Peyer's patch (tissue), 4 donors: ENCODE data around the gene PVR. TPM values are rescaled to one million over a fixed set of nuclear protein-coding genes. Genes with fewer than 3 reads are reported as not detected.

Experiments used
- DNase-seq, 3 donors: peaks; one replicate each; pipeline ENCODE4 v3.0.0-alpha.2; 2017 to 2019
- H3K27ac ChIP-seq, 4 donors: fragments of 200-600 bp; sonication (generic); one replicate each; pipeline ENCODE4 v1.5.1; 2016 to 2019
- H3K27me3 ChIP-seq, 2 donors: fragments of 200-600 bp; sonication (generic); one replicate each; pipeline ENCODE4 v1.5.1; 2019
- H3K36me3 ChIP-seq, 3 donors: fragments of 200-600 bp; sonication (generic); one replicate each; pipeline ENCODE4 v1.5.1; 2016 to 2019
- H3K4me1 ChIP-seq, 4 donors: fragments of 200-600 bp; sonication (generic); one replicate each; pipeline ENCODE4 v1.5.1; 2016 to 2019
- H3K4me3 ChIP-seq, 4 donors: fragments of 200-600 bp; sonication (generic); 1 replicate in 3 of 4; 2 replicates in 1 of 4; pipeline ENCODE4 v1.5.1; 2016 to 2019; ENCODE audit warnings: mild to moderate bottlenecking in 1 of 4
- H3K9me3 ChIP-seq, 4 donors: fragments of 200-600 bp; sonication (generic); one replicate each; pipeline ENCODE4 v1.5.1; 2016 to 2019; ENCODE audit warnings: mild to moderate bottlenecking in 1 of 4
- CTCF ChIP-seq, 6 experiments: fragments of 450-650 bp in 4 of 6; fragments of 200-600 bp in 2 of 6; sonication (generic) in 1 of 6; IDR thresholded peaks; one replicate each; pipeline ENCODE4 v1.5.1; 2017 to 2019; ENCODE audit warnings: antibody characterized with exemption in 6 of 6, mild to moderate bottlenecking in 3 of 6, moderate library complexity in 1 of 6
- POLR2A ChIP-seq, 2 donors: fragments of 450-650 bp; IDR thresholded peaks; one replicate each; pipeline ENCODE4 v1.5.1; 2017; ENCODE audit warnings: antibody characterized with exemption in 2 of 2, mild to moderate bottlenecking in 2 of 2, moderate library complexity in 2 of 2
- total RNA-seq, 4 donors: library from RNA; depleted of rRNA; stranded (reverse); fragments of >200 nt; gene quantifications; one replicate each; pipeline ENCODE4 v1.1.0, GENCODE V29; 2016

PVR gene
- total RNA-seq, 4 donors from 2014 or later = 21.7 to 49.3 (median 40.0) TPM

GRCh38 chr19:44658069-44658733, 14.5 kb downstream of the PVR start:
- no peak for DNase-seq
- Histone ChIP-seq H3K27ac (no peak overlapping the region), H3K9me3 (no peaks in the 10 kb centered on the region), H3K27me3 (no peaks in the 10 kb centered on the region), H3K36me3 (peaks cover 0 to 73% (median 0%) of the 10 kb centered on the region in 3 donors), H3K4me3 (no peak overlapping the region), H3K4me1 (peaks cover 0 to 7% (median 1%) of the 10 kb centered on the region in 4 donors)
- TF ChIP-seq POLR2A (IDR thresholded peaks at IDR 0.05) (no peak), CTCF (IDR thresholded peaks at IDR 0.05) (no peak)

DNA sequence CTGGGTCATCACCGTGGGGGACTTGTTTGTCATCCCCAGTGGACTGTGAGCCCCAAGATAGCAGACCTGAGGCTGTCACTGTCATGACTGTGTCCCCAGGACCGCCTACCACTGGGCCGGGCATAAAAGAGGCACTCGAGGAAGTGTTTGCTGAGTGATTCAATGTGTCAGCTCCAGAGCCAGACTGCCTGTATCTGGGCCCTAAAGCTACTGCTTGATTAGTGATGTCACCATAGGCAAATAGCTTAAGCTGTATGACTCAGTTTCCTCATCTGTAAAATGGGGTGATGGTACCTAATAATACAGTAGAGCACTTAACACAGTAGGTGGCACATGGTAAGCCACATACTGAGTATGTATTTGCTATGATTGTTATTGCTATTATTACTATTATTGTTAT, 16.4 kb downstream of the PVR start:
- H3K9me3 ChIP-seq = no peaks in the 10 kb centered on the region
- H3K4me1 ChIP-seq = no peaks in the 10 kb centered on the region
- DNase-seq = no peak
- H3K36me3 ChIP-seq = peaks cover 0 to 68% (median 0%) of the 10 kb centered on the region in 3 donors
- TF ChIP-seq POLR2A (IDR thresholded peaks at IDR 0.05) (no peak), CTCF (IDR thresholded peaks at IDR 0.05) (no peak)
- no peak overlapping the region for H3K4me3 ChIP-seq
- no peaks in the 10 kb centered on the region for H3K27me3 ChIP-seq
- H3K27ac ChIP-seq = no peak overlapping the region

- TF ChIP-seq POLR2A (IDR thresholded peaks at IDR 0.05) = no peak
- TF ChIP-seq CTCF (IDR thresholded peaks at IDR 0.05) = no peak
- Histone ChIP-seq H3K27ac (no peak overlapping the region), H3K27me3 (no peaks in the 10 kb centered on the region), H3K36me3 (peaks cover 0 to 62% (median 0%) of the 10 kb centered on the region in 3 donors), H3K9me3 (no peaks in the 10 kb centered on the region), H3K4me1 (no peaks in the 10 kb centered on the region), H3K4me3 (no peak overlapping the region)
- DNase-seq = no peak
Measured at GRCh38 chr19:44661205-44661604, 17.5 kb downstream of the PVR start.

GRCh38 chr19:44661904-44662303, 18.2 kb downstream of the PVR start:
- no peaks in the 10 kb centered on the region for H3K9me3 ChIP-seq
- H3K4me1 ChIP-seq = no peaks in the 10 kb centered on the region
- no peak overlapping the region for H3K4me3 ChIP-seq
- TF ChIP-seq CTCF (IDR thresholded peaks at IDR 0.05) = no peak
- no peak for TF ChIP-seq POLR2A (IDR thresholded peaks at IDR 0.05)
- no peak overlapping the region for H3K27ac ChIP-seq
- DNase-seq = no peak
- H3K27me3 ChIP-seq = no peaks in the 10 kb centered on the region
- peaks cover 0 to 59% (median 0%) of the 10 kb centered on the region in 3 donors for H3K36me3 ChIP-seq

DNA sequence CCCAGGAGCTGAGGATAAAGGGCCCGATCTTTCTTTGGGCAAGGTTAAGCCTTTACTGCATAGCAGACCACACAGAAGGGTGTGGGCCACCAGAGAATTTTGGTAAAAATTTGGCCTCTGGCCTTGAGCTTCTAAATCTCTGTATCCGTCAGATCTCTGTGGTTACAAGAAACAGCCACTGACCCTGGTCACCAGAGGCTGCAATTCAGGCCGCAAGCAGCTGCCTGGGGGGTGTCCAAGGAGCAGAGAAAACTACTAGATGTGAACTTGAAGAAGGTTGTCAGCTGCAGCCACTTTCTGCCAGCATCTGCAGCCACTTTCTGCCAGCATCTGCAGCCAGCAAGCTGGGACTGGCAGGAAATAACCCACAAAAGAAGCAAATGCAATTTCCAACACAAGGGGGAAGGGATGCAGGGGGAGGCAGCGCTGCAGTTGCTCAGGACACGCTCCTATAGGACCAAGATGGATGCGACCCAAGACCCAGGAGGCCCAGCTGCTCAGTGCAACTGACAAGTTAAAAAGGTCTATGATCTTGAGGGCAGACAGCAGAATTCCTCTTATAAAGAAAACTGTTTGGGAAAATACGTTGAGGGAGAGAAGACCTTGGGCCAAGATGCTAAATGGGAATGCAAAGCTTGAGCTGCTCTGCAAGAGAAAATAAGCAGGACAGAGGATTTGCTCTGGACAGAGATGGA, 19.1 kb downstream of the PVR start:
- Histone ChIP-seq H3K27ac (no peak overlapping the region), H3K36me3 (peaks cover 0 to 56% (median 0%) of the 10 kb centered on the region in 3 donors), H3K9me3 (no peaks in the 10 kb centered on the region), H3K27me3 (no peaks in the 10 kb centered on the region), H3K4me1 (no peaks in the 10 kb centered on the region), H3K4me3 (no peak overlapping the region)
- DNase-seq = no peak
- TF ChIP-seq POLR2A (IDR thresholded peaks at IDR 0.05) (no peak), CTCF (IDR thresholded peaks at IDR 0.05) (no peak)
